Liver (tissue), 3 donors: Measurements from ENCODE around the gene SUPT4H1.

Source experiments
- CTCF ChIP-seq: fragments of 150-350 bp; IDR thresholded peaks from 2 replicates; pipeline ENCODE4 v1.5.1; 2017; ENCODE audit warnings: improper control_type of control experiment, low read depth, low read length; ENCODE audit not compliant: missing input control
- GABPA ChIP-seq, 2 donors: IDR thresholded peaks in 1 of 2; conservative IDR thresholded peaks in 1 of 2; 2 replicates each; pipeline ENCODE4 v1.6.1; 2016; ENCODE audit warnings: antibody characterized with exemption in 2 of 2, mild to moderate bottlenecking in 1 of 2, moderate library complexity in 1 of 2
- HNF4G ChIP-seq: IDR thresholded peaks from 2 replicates; pipeline ENCODE4 v1.6.1; 2016; ENCODE audit warnings: antibody characterized with exemption
- JUND ChIP-seq, 2 donors: IDR thresholded peaks; 2 replicates each; pipeline ENCODE4 v1.6.1; 2016; ENCODE audit warnings: antibody characterized with exemption in 2 of 2
- MAX ChIP-seq: IDR thresholded peaks from 2 replicates; pipeline ENCODE4 v1.6.1; 2016; ENCODE audit warnings: antibody characterized with exemption
- RAD21 ChIP-seq, 2 donors: IDR thresholded peaks; 2 replicates each; pipeline ENCODE4 v1.6.1; 2016; ENCODE audit warnings: antibody characterized with exemption in 2 of 2, mild to moderate bottlenecking in 2 of 2
- REST ChIP-seq: IDR thresholded peaks from 2 replicates; pipeline ENCODE4 v1.6.1; 2016; ENCODE audit warnings: antibody characterized with exemption, mild to moderate bottlenecking
- RXRA ChIP-seq, 2 donors: IDR thresholded peaks; 2 replicates each; pipeline ENCODE4 v1.6.1; 2017 to 2018; ENCODE audit warnings: antibody characterized with exemption in 2 of 2, mild to moderate bottlenecking in 1 of 2
- SP1 ChIP-seq: IDR thresholded peaks from 2 replicates; pipeline ENCODE4 v1.6.1; 2018; ENCODE audit warnings: antibody characterized with exemption, mild to moderate bottlenecking
- YY1 ChIP-seq: IDR thresholded peaks from 2 replicates; pipeline ENCODE4 v1.6.1; 2016; ENCODE audit warnings: antibody characterized with exemption, mild to moderate bottlenecking
- donor health status: healthy.
- donor health status: healthy.

GRCh38 chr17:58315281-58315711 lies 36.7 kb downstream of the SUPT4H1 start:
- TF ChIP-seq RAD21 (IDR thresholded peaks at IDR 0.05): no peak
- TF ChIP-seq JUND (IDR thresholded peaks at IDR 0.05): no peak
- no peak for TF ChIP-seq REST
- no peak for TF ChIP-seq CTCF
- no peak for TF ChIP-seq GABPA (IDR thresholded peaks at IDR 0.05 in 1 of 2, conservative IDR thresholded peaks at IDR 0.05 in 1 of 2)
- TF ChIP-seq YY1: no peak
- no peak for TF ChIP-seq MAX
- TF ChIP-seq SP1: no peak
- no peak for TF ChIP-seq HNF4G
- TF ChIP-seq RXRA (IDR thresholded peaks at IDR 0.05): no peak
